Measurements from ENCODE around the gene ABI2.

Gene ABI2

GRCh38 chr2:203431391-203432185 is 103.4 kb downstream of the ABI2 start:
- DNase-seq, result no peak

- DNase-seq, result no peak
These were observed 104.6 kb downstream of the ABI2 start for GRCh38 chr2:203432811-203433210.

GRCh38 chr2:203436496-203436895 is 108.3 kb downstream of the ABI2 start:
- no peak for DNase-seq

- peak; percentile 19 for DNase-seq
These were observed 109.3 kb downstream of the ABI2 start for GRCh38 chr2:203437511-203437910.

GRCh38 chr2:203438528-203438927 is 110.3 kb downstream of the ABI2 start:
- DNase-seq, result no peak

GRCh38 chr2:203440671-203441070 is 112.5 kb downstream of the ABI2 start:
- no peak for DNase-seq

GRCh38 chr2:203441463-203441862 is 113.3 kb downstream of the ABI2 start:
- no peak for DNase-seq

GRCh38 chr2:203442463-203442862 is 114.3 kb downstream of the ABI2 start:
- DNase-seq, result no peak

GRCh38 chr2:203444738-203445137 is 116.5 kb downstream of the ABI2 start:
- no peak for DNase-seq

GRCh38 chr2:203446071-203446481 is 117.9 kb downstream of the ABI2 start:
- peak; percentile 58 for DNase-seq

- DNase-seq, result no peak
These were observed 118.6 kb downstream of the ABI2 start for GRCh38 chr2:203446780-203447179.

GRCh38 chr2:203450561-203450960 is 122.4 kb downstream of the ABI2 start:
- no peak for DNase-seq

- DNase-seq, result peak; percentile 79
These were observed 122.8 kb downstream of the ABI2 start for GRCh38 chr2:203451011-203451410.

- DNase-seq, result peak; percentile 13
These were observed 123.5 kb downstream of the ABI2 start for GRCh38 chr2:203451689-203452088.

- peak; percentile 47 for DNase-seq
These were observed 125.8 kb downstream of the ABI2 start for GRCh38 chr2:203453858-203454451.

- DNase-seq, result no peak
These were observed 127.0 kb downstream of the ABI2 start for GRCh38 chr2:203455209-203455608.

GRCh38 chr2:203461746-203462145 is 133.6 kb downstream of the ABI2 start:
- DNase-seq, result peak; percentile 21

GRCh38 chr2:203462308-203462707 is 134.1 kb downstream of the ABI2 start:
- no peak for DNase-seq

- DNase-seq, result peak; percentile 77
These were observed 135.1 kb downstream of the ABI2 start for GRCh38 chr2:203463266-203463678.

- no peak for DNase-seq
These were observed 141.4 kb downstream of the ABI2 start for GRCh38 chr2:203469546-203469945.

- DNase-seq, result no peak
These were observed 142.2 kb downstream of the ABI2 start for GRCh38 chr2:203470371-203470770.

- DNase-seq, result no peak
These were observed 143.1 kb downstream of the ABI2 start for GRCh38 chr2:203471323-203471722.

- no peak for DNase-seq
These were observed 148.7 kb downstream of the ABI2 start for GRCh38 chr2:203476881-203477280.

- DNase-seq, result no peak
These were observed 152.4 kb downstream of the ABI2 start for GRCh38 chr2:203480623-203481022.

Data from fibroblast of skin of abdomen (primary cell).